PC-3 (cell line): Measurements from ENCODE around the gene RASGRP1.

ENCODE experiments used
- EZH2phosphoT487 ChIP-seq: fragments of 300-600 bp; sonication (generic); IDR thresholded peaks from 2 replicates; pipeline ENCODE4 v1.6.1; 2018; ENCODE audit warnings: mild to moderate bottlenecking, antibody characterized with exemption, low read length, borderline replicate concordance
- TF ChIP-seq, protein P1 (sequence below): fragments of 300-600 bp; sonication (generic); conservative IDR thresholded peaks from 2 replicates; pipeline ENCODE4 v1.5.1; 2017; ENCODE audit warnings: antibody characterized with exemption, low read depth, mild to moderate bottlenecking, low read length

- TF ChIP-seq, protein P1, sequence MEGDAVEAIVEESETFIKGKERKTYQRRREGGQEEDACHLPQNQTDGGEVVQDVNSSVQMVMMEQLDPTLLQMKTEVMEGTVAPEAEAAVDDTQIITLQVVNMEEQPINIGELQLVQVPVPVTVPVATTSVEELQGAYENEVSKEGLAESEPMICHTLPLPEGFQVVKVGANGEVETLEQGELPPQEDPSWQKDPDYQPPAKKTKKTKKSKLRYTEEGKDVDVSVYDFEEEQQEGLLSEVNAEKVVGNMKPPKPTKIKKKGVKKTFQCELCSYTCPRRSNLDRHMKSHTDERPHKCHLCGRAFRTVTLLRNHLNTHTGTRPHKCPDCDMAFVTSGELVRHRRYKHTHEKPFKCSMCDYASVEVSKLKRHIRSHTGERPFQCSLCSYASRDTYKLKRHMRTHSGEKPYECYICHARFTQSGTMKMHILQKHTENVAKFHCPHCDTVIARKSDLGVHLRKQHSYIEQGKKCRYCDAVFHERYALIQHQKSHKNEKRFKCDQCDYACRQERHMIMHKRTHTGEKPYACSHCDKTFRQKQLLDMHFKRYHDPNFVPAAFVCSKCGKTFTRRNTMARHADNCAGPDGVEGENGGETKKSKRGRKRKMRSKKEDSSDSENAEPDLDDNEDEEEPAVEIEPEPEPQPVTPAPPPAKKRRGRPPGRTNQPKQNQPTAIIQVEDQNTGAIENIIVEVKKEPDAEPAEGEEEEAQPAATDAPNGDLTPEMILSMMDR, result no peak
- no peak for TF ChIP-seq EZH2phosphoT487
Measured at GRCh38 chr15:38605744-38606143, 41.1 kb upstream of the RASGRP1 start.
